Measurements from ENCODE around the gene OR5T2.
"Not testable (repeated sequence)": the region's sequence is repeated elsewhere in the genome, so short reads cannot be mapped to it uniquely, and the experiment has no call there.

The OR5T2 gene

GRCh38 chr11:56234155-56234554, at the start of gene OR5T2:
Gene OR5T2, minus strand, starts transcription at chr11:56234255. Its CDS starts 1,193 bp downstream, at chr11:56233062.
- H3K4me3 ChIP-seq (ENCODE audit: low read depth, low read length): no peak within 1 kb of the TSS
- TF ChIP-seq CTCF (IDR thresholded peaks at IDR 0.05; ENCODE audit: low read depth, low read length): no peak

GRCh38 chr11:56273854-56274253, 39.8 kb upstream of the OR5T2 start, which contains the start of gene OR5T1:
Gene OR5T1, plus strand, starts transcription at chr11:56274154. Its CDS starts 1,485 bp downstream, at chr11:56275639.
- TF ChIP-seq CTCF (IDR thresholded peaks at IDR 0.05; ENCODE audit: low read depth, low read length): no peak
- no peak within 1 kb of the TSS for H3K4me3 ChIP-seq (ENCODE audit: low read depth, low read length)

- H3K4me3 ChIP-seq (ENCODE audit: low read depth, low read length): no peak overlapping the region
- TF ChIP-seq CTCF (IDR thresholded peaks at IDR 0.05; ENCODE audit: low read depth, low read length): no peak
Observed at GRCh38 chr11:56271092-56271491, 37.0 kb upstream of the OR5T2 start.

- TF ChIP-seq CTCF (IDR thresholded peaks at IDR 0.05; ENCODE audit: low read depth, low read length): no peak
- H3K4me3 ChIP-seq (ENCODE audit: low read depth, low read length): no peak within 1 kb of the TSS
Observed at GRCh38 chr11:56251954-56252353, 17.9 kb upstream of the OR5T2 start, which contains the start of gene OR5T3. Gene OR5T3, plus strand, starts transcription at chr11:56252254. Its CDS starts 0 bp downstream, at chr11:56252254.

GRCh38 chr11:56219735-56220134, 14.3 kb downstream of the OR5T2 start:
- not testable (repeated sequence) for H3K4me3 ChIP-seq (ENCODE audit: low read depth, low read length)

GRCh38 chr11:56214537-56214936, 19.5 kb downstream of the OR5T2 start:
- no peak for TF ChIP-seq CTCF (IDR thresholded peaks at IDR 0.05; ENCODE audit: low read depth, low read length)
- H3K4me3 ChIP-seq (ENCODE audit: low read depth, low read length): no peak overlapping the region

GRCh38 chr11:56207790-56208189, 26.3 kb downstream of the OR5T2 start:
- no peak for TF ChIP-seq CTCF (IDR thresholded peaks at IDR 0.05; ENCODE audit: low read depth, low read length)
- H3K4me3 ChIP-seq (ENCODE audit: low read depth, low read length): no peak overlapping the region

- no peak for TF ChIP-seq CTCF (IDR thresholded peaks at IDR 0.05; ENCODE audit: low read depth, low read length)
Observed at GRCh38 chr11:56197367-56197766, 36.7 kb downstream of the OR5T2 start.

More at GRCh38 chr11:56197367-56197766, 36.7 kb downstream of the OR5T2 start:
- H3K4me3 ChIP-seq (ENCODE audit: low read depth, low read length): no peak overlapping the region

Measured in WI38 (cell line).